Muscle of back (tissue), 11 donors: ENCODE data around the gene CCDC121. TPM values are rescaled to one million over a fixed set of nuclear protein-coding genes. Genes with fewer than 3 reads are reported as not detected.
A peak's percentile ranks its signal among the peaks of the same experiment; 100 is the strongest.

Experiments used
- DNase-seq, 3 donors: peaks; one replicate each; pipeline versions ENCODE4 v3.0.0 to v3.0.0-alpha.2; 2013
- polyA plus RNA-seq, 10 donors: library from polyadenylated mRNA; unstranded; fragments of 120-200 nt; gene quantifications; one replicate each; pipeline ENCODE4 v1.2.1, GENCODE V29; 2013; ENCODE audit not compliant: insufficient read length in 10 of 10

Gene CCDC121
- polyA plus RNA-seq, 10 donors, result 5.9 to 7.3 (median 6.7) TPM

DNA sequence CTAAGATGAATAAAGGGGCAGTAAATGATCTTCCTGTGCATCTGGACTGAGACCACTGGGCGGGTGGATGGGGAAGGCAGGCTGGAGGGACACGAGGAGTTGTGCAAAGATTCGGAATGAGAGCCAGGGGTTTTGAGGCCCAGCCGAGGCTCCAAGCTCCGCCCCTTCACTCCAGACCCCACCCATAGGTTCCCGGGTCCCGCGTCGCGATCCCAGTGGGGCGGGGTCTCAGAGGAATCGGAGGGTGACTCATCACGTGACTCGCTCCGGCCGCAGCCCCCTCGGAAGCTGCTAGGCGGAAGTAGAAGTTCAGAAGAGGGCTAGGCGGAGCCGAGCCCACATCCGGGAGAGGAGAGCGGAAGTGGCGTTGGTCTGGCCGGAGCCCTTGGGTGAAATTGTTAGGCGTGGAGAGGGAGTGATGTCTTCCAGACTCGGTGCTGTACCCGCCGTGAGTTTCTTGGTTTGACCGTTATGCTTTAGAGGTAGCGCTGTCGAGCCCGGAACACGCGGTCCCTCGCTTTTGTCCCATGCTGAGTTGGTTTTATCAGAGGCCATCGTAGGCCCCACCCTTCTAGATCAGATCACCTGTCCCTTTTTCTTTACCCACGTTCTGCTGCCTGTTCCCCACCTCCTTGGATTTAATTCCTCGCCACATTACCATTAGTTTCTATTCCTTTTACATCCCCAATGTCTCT lies 46.0 kb downstream of the CCDC121 start, which contains the start of gene ZNF512:
ZNF512 (plus strand) TSS at position 348 of the 695 bp plus-strand sequence; CDS start at position 419, 71 bp downstream.
- peak; percentile 91 to 95 (median 91) for DNase-seq

DNA sequence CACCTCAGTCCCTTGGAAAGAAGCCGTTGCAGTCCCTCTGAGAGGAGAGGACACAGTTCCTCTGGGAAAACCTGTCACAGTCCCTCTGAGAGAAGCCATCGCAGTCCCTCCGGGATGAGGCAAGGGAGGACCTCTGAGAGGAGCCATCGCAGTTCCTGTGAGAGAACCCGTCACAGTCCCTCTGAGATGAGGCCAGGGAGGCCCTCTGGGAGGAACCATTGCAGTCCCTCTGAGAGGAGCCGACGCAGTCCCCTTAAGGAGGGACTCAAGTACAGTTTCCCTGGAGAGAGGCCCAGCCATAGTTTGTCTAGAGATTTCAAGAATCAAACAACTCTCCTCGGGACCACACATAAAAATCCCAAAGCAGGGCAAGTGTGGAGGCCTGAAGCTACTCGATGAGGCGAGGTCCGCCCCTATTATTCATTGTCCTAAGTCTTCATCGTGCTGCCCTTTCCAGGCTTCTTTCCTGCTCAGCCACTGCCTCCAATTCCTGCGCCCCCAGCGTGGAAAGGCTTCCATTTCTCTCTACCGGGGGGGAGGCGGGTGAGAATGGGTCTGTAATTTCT lies 46.6 kb downstream of the CCDC121 start:
- DNase-seq, result no peak

DNA sequence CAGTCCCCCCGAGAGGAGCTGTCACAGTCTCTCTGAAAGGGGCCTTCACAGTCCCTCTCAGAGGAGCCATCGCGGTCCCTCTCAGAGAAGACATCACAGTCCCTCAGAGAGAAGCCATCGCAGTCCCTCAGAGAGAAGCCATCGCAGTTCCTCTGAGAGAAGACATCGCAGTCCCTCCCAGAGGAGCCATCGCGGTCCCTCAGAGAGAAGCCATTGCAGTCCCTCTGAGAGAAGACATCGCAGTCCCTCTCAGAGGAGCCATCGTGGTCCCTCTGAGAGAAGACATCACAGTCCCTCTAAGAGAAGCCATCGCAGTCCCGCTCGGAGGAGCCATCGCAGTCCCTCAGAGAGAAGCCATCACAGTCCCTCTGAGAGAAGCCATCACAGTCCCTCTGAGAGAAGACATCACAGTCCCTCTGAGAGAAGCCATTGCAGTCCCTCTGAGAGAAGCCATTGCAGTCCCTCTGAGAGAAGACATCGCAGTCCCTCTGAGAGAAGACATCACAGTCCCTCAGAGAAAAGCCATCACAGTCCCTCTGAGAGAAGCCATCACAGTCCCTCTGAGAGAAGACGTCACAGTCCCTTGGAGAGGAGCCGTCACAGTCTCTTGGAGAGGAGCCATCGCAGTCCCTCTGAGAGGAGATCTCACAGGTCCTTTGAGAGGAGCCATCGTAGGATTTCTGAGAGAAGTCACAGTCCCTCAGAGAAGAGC lies 47.2 kb downstream of the CCDC121 start:
- DNase-seq, result no peak

Other genes starting within 250 kb of the CCDC121 start
- gene ZNF513, start 248.3 kb downstream of the CCDC121 start, polyA plus RNA-seq, result 10 to 100 TPM in 8 of 10 donors, 1 to 10 TPM in 2; 7.7 to 14.4 (median 11.6) TPM
- 10 to 100 TPM; 49.3 to 64.6 (median 56.7) TPM for gene PPM1G, start 219.4 kb downstream of the CCDC121 start, polyA plus RNA-seq
- gene NRBP1, start 200.4 kb downstream of the CCDC121 start, polyA plus RNA-seq, result 100 to 1,000 TPM; 106 to 133 (median 118) TPM
- 1 to 10 TPM; 1.3 to 4.5 (median 2.3) TPM for gene KRTCAP3, start 186.6 kb downstream of the CCDC121 start, polyA plus RNA-seq
- gene IFT172, start 139.3 kb downstream of the CCDC121 start, polyA plus RNA-seq, result 10 to 100 TPM; 12.0 to 34.0 (median 18.4) TPM
- gene FNDC4, start 133.8 kb downstream of the CCDC121 start, polyA plus RNA-seq, result 10 to 100 TPM in 2 of 10 donors, 1 to 10 TPM in 8; 6.3 to 13.6 (median 8.1) TPM
- gene GCKR, start 132.2 kb downstream of the CCDC121 start, polyA plus RNA-seq, result under 1 TPM in 2 of 10 donors, not detected in 8; 0.05 to 0.29 TPM
- gene ZNF512, start 46.0 kb downstream of the CCDC121 start, polyA plus RNA-seq, result 10 to 100 TPM; 37.1 to 50.7 (median 42.8) TPM
- gene GPN1, start within 50 bp of the CCDC121 start, polyA plus RNA-seq, result 10 to 100 TPM; 29.2 to 39.6 (median 35.2) TPM
- gene SUPT7L, start 34.6 kb upstream of the CCDC121 start, polyA plus RNA-seq, result 10 to 100 TPM; 23.6 to 44.1 (median 30.0) TPM
- gene SLC4A1AP, start 34.9 kb upstream of the CCDC121 start, polyA plus RNA-seq, result 10 to 100 TPM; 21.6 to 30.0 (median 24.0) TPM
- 100 to 1,000 TPM; 102 to 132 (median 117) TPM for gene MRPL33, start 142.7 kb upstream of the CCDC121 start, polyA plus RNA-seq